ENCODE results near the gene MACROD2.
"Not testable (repeated sequence)": the region's sequence is repeated elsewhere in the genome, so short reads cannot be mapped to it uniquely, and the experiment has no call there.

DNA sequence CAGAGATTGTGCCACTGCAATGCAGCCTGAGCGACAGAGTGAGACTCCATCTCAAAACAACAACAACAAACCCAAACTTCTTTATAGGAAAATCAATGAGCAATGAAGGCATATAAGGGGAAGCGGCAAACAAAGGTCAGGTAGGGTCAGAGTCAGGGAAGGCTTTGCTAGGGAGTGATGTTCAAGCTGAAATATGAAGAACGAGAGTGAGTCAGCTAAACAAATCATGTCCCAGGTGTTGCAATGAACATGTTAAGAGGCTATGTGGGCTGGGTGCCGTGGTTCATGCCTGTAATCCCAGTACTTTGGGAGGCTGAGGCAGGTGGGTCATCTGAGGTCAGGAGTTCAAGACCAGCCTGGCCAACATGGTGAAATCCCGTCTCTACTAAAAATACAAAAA is 3.4 kb upstream of the MACROD2 start:
- TF ChIP-seq YY1 (IDR thresholded peaks at IDR 0.05; ENCODE audit: insufficient read depth, insufficient read length); ZNF274 (IDR thresholded peaks at IDR 0.05; ENCODE audit: low read depth, low read length): not testable (repeated sequence)
